Loucy (cell line): Measurements from ENCODE around the gene TMEM140.

Experiments
- CTCF ChIP-seq: fragments of 200-600 bp; sonication (generic); conservative IDR thresholded peaks from 2 replicates; pipeline ENCODE4 v1.5.1; 2014; ENCODE audit warnings: mild to moderate bottlenecking, antibody characterized with exemption, low read length
- EZH2phosphoT487 ChIP-seq: fragments of 200-600 bp; IDR thresholded peaks from 2 replicates; pipeline ENCODE4 v1.6.1; 2018; ENCODE audit warnings: antibody characterized with exemption, mild to moderate bottlenecking, moderate library complexity, borderline replicate concordance

- TF ChIP-seq EZH2phosphoT487 (no peak), CTCF (no peak)
These were observed 56.5 kb downstream of the TMEM140 start for GRCh38 chr7:135204341-135204749.
